Astrocyte (in vitro differentiated cells and primary cell): Measurements from ENCODE around the gene RNPS1. TPM values are rescaled to one million over a fixed set of nuclear protein-coding genes. Genes with fewer than 3 reads are reported as not detected.

Experiments
- DNase-seq: peaks from one replicate; pipeline ENCODE4 v3.0.0-alpha.2; 2010; ENCODE audit warnings: low read depth
- FAIRE-seq: peaks from 2 replicates; lab custom pipeline; 2011; peaks lifted over from hg19 to GRCh38; lab: Jason Lieb, UNC
- H2AFZ ChIP-seq: 2 replicates; pipeline ENCODE4 v1.6.0; 2012; ENCODE audit warnings: low read depth, low read length, inconsistent platforms
- H3K27ac ChIP-seq: 2 replicates; pipeline ENCODE4 v1.5.1; 2011; ENCODE audit warnings: low read depth, low read length, inconsistent platforms
- H3K27me3 ChIP-seq: 2 replicates; pipeline ENCODE4 v1.6.0; 2011; ENCODE audit warnings: low read length, inconsistent platforms; ENCODE audit not compliant: insufficient read depth
- H3K36me3 ChIP-seq: 2 replicates; pipeline ENCODE4 v1.5.1; 2011; ENCODE audit warnings: low read length, inconsistent platforms; ENCODE audit not compliant: insufficient read depth
- H3K4me1 ChIP-seq: 2 replicates; pipeline ENCODE4 v1.5.1; 2011; ENCODE audit warnings: low read length, inconsistent platforms; ENCODE audit not compliant: insufficient read depth
- H3K4me2 ChIP-seq: 2 replicates; pipeline ENCODE4 v1.6.0; 2012; ENCODE audit warnings: low read length, inconsistent platforms
- H3K4me3 ChIP-seq: 2 replicates; pipeline ENCODE4 v1.5.1; 2011; ENCODE audit warnings: low read depth, mild to moderate bottlenecking, low read length, inconsistent platforms; ENCODE audit not compliant: insufficient read depth
- H3K79me2 ChIP-seq: 2 replicates; pipeline ENCODE4 v1.6.0; 2012; ENCODE audit warnings: mild to moderate bottlenecking, low read length, inconsistent platforms; ENCODE audit not compliant: insufficient read depth
- H3K9ac ChIP-seq: 2 replicates; pipeline ENCODE4 v1.6.0; 2012; ENCODE audit warnings: mild to moderate bottlenecking, low read length, inconsistent platforms
- H3K9me3 ChIP-seq: 2 replicates; pipeline ENCODE4 v1.5.1; 2012; ENCODE audit warnings: low read depth, mild to moderate bottlenecking, low read length, inconsistent platforms; ENCODE audit not compliant: insufficient read depth
- H4K20me1 ChIP-seq: 2 replicates; pipeline ENCODE4 v1.6.0; 2012; ENCODE audit warnings: low read length, inconsistent platforms; ENCODE audit not compliant: insufficient read depth
- H3K27ac Mint-ChIP-seq: one replicate; pipeline ENCODE4 v1.8.0; 2021; ENCODE audit warnings: mild to moderate bottlenecking, mixed read lengths; ENCODE audit not compliant: unreplicated experiment
- H3K27me3 Mint-ChIP-seq: one replicate; pipeline ENCODE4 v1.8.0; 2021; ENCODE audit warnings: low read depth, mixed read lengths; ENCODE audit not compliant: unreplicated experiment
- H3K36me3 Mint-ChIP-seq: one replicate; pipeline ENCODE4 v1.8.0; 2021; ENCODE audit warnings: low read depth, mixed read lengths; ENCODE audit not compliant: unreplicated experiment
- H3K4me1 Mint-ChIP-seq: one replicate; pipeline ENCODE4 v1.8.0; 2021; ENCODE audit warnings: low read depth, mixed read lengths; ENCODE audit not compliant: unreplicated experiment
- H3K4me3 Mint-ChIP-seq: one replicate; pipeline ENCODE4 v1.8.0; 2021; ENCODE audit warnings: mild to moderate bottlenecking, moderate library complexity, mixed read lengths; ENCODE audit not compliant: unreplicated experiment
- H3K9me3 Mint-ChIP-seq: one replicate; pipeline ENCODE4 v1.8.0; 2021; ENCODE audit warnings: mild to moderate bottlenecking, mixed read lengths; ENCODE audit not compliant: unreplicated experiment
- EZH2 ChIP-seq: IDR thresholded peaks from 2 replicates; pipeline ENCODE4 v1.6.1; 2012; ENCODE audit warnings: mild to moderate bottlenecking, low read length, inconsistent platforms; ENCODE audit not compliant: insufficient read depth
- total RNA-seq: library from RNA; stranded (reverse); gene quantifications from 2 replicates; pipeline ENCODE4 v1.2.1, GENCODE V29; 2021
- TF ChIP-seq, protein P1 (sequence below): IDR thresholded peaks from 2 replicates; pipeline ENCODE4 v1.5.1; 2011; ENCODE audit warnings: low read depth, mild to moderate bottlenecking, inconsistent platforms, low read length, moderate library complexity; ENCODE audit not compliant: insufficient read depth

RNPS1 gene
- total RNA-seq, 1 donor from 2014 or later = 209 TPM

DNA sequence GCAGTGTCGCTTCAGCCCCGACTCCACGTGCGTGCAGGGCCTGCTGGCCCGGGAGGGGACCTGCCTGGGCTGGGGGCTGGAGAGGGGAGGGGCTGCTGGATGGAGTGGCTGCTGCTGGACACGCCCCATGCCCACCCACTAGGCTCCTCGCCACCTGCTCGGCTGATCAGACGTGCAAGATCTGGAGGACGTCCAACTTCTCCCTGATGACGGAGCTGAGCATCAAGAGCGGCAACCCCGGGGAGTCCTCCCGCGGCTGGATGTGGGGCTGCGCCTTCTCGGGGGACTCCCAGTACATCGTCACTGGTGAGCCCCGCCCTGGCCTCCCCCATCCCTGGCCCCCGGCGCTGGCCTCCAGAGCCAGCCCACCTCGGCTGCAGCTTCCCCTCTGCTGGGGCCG, 59.6 kb downstream of the RNPS1 start:
- H3K79me2 ChIP-seq = peaks cover 36% of the 10 kb centered on the region
- DNase-seq (no peak), FAIRE-seq (no peak)
- H3K4me1 ChIP-seq = peaks cover 23% of the 10 kb centered on the region
- Mint-ChIP-seq H3K4me1 (peaks cover 13% of the 10 kb centered on the region), H3K27me3 (peaks cover under 1% of the 10 kb centered on the region), H3K27ac (no peak overlapping the region), H3K4me3 (no peak overlapping the region), H3K36me3 (peaks cover 4% of the 10 kb centered on the region), H3K9me3 (no peaks in the 10 kb centered on the region)
- H4K20me1 ChIP-seq = peaks cover 25% of the 10 kb centered on the region
- H3K27ac ChIP-seq = no peak overlapping the region
- no peak overlapping the region for H3K4me3 ChIP-seq
- H3K4me2 ChIP-seq = no peak overlapping the region
- no peak overlapping the region for H3K9ac ChIP-seq
- no peaks in the 10 kb centered on the region for H3K36me3 ChIP-seq
- no peak overlapping the region for H2AFZ ChIP-seq
- TF ChIP-seq, protein P1, sequence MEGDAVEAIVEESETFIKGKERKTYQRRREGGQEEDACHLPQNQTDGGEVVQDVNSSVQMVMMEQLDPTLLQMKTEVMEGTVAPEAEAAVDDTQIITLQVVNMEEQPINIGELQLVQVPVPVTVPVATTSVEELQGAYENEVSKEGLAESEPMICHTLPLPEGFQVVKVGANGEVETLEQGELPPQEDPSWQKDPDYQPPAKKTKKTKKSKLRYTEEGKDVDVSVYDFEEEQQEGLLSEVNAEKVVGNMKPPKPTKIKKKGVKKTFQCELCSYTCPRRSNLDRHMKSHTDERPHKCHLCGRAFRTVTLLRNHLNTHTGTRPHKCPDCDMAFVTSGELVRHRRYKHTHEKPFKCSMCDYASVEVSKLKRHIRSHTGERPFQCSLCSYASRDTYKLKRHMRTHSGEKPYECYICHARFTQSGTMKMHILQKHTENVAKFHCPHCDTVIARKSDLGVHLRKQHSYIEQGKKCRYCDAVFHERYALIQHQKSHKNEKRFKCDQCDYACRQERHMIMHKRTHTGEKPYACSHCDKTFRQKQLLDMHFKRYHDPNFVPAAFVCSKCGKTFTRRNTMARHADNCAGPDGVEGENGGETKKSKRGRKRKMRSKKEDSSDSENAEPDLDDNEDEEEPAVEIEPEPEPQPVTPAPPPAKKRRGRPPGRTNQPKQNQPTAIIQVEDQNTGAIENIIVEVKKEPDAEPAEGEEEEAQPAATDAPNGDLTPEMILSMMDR = no peak
- no peak for TF ChIP-seq EZH2
- H3K9me3 ChIP-seq = no peaks in the 10 kb centered on the region
- no peaks in the 10 kb centered on the region for H3K27me3 ChIP-seq

DNA sequence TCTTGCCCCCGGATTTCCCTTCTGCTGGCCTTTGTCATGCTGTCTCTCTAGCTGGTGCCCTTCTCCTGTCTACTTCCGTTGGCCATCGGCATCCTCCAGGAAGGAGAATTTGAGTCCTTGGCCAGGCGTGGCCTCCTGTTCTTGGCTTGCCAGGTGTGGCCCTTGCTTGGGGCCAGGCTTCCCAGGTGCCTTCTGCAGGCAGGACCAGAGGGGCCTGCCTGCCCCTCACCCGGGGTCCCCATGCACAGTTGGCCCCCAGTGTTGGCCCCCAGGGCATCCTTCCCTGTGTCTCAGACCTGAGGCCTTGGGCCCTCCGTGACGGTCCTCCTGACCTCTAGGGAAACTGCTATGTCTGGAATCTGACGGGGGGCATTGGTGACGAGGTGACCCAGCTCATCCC, 60.1 kb downstream of the RNPS1 start:
- H3K9me3 Mint-ChIP-seq = no peaks in the 10 kb centered on the region
- Histone ChIP-seq H3K9me3 (no peaks in the 10 kb centered on the region), H3K27ac (no peak overlapping the region), H2AFZ (no peak overlapping the region), H3K4me3 (no peak overlapping the region), H3K36me3 (no peaks in the 10 kb centered on the region), H3K4me2 (no peak overlapping the region), H3K79me2 (peaks cover 31% of the 10 kb centered on the region), H3K9ac (no peak overlapping the region), H4K20me1 (peaks cover 21% of the 10 kb centered on the region), H3K27me3 (no peaks in the 10 kb centered on the region), H3K4me1 (peaks cover 19% of the 10 kb centered on the region)
- peaks cover 10% of the 10 kb centered on the region for H3K4me1 Mint-ChIP-seq
- TF ChIP-seq EZH2 = no peak
- TF ChIP-seq, protein P1 = no peak
- H3K4me3 Mint-ChIP-seq = peak overlapping the region; percentile 68
- FAIRE-seq (no peak), DNase-seq (no peak)
- H3K27ac Mint-ChIP-seq = peak overlapping the region; percentile 41
- peaks cover 4% of the 10 kb centered on the region for H3K36me3 Mint-ChIP-seq
- peaks cover 2% of the 10 kb centered on the region for H3K27me3 Mint-ChIP-seq

DNA sequence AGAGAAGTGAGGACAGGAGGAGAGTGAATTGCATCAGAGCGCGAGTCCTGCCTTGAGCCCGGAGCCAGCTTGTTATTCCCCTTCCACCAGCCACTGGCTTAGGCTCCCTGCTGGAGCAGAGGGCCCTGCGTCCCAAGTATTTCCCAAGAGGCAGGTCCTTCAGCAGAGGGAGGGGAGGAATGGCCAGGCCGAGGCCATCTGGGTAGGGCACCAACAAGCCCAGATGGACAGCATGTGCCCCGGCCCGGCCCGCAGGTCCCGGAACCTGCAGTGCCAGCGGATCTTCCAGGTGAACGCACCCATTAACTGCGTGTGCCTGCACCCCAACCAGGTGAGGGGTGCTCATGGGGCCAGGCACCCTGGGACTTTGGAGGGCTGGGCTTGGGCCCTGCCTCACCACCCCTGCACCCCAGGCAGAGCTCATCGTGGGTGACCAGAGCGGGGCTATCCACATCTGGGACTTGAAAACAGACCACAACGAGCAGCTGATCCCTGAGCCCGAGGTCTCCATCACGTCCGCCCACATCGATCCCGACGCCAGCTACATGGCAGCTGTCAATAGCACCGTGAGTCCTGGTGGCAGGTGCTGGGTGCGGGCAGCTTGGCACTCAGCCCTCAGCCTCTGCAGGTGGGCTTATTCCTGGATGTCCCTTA, 61.0 kb downstream of the RNPS1 start:
- Histone ChIP-seq H3K9me3 (no peaks in the 10 kb centered on the region), H4K20me1 (peaks cover 11% of the 10 kb centered on the region), H3K27ac (no peak overlapping the region), H2AFZ (no peak overlapping the region), H3K4me2 (peak overlapping the region; percentile 100), H3K36me3 (no peaks in the 10 kb centered on the region), H3K4me1 (peaks cover 11% of the 10 kb centered on the region), H3K27me3 (no peaks in the 10 kb centered on the region), H3K9ac (no peak overlapping the region), H3K79me2 (peaks cover 22% of the 10 kb centered on the region), H3K4me3 (no peak overlapping the region)
- peaks cover 4% of the 10 kb centered on the region for H3K4me1 Mint-ChIP-seq
- no peak for DNase-seq
- FAIRE-seq = no peak
- H3K9me3 Mint-ChIP-seq = peaks cover 4% of the 10 kb centered on the region
- TF ChIP-seq EZH2 = no peak
- TF ChIP-seq, protein P1 = no peak
- peak overlapping the region; percentile 81 for H3K4me3 Mint-ChIP-seq
- no peak overlapping the region for H3K27ac Mint-ChIP-seq
- H3K36me3 Mint-ChIP-seq = peaks cover 4% of the 10 kb centered on the region
- peaks cover 7% of the 10 kb centered on the region for H3K27me3 Mint-ChIP-seq
